ENCODE results near the gene ANKRD65.

DNA sequence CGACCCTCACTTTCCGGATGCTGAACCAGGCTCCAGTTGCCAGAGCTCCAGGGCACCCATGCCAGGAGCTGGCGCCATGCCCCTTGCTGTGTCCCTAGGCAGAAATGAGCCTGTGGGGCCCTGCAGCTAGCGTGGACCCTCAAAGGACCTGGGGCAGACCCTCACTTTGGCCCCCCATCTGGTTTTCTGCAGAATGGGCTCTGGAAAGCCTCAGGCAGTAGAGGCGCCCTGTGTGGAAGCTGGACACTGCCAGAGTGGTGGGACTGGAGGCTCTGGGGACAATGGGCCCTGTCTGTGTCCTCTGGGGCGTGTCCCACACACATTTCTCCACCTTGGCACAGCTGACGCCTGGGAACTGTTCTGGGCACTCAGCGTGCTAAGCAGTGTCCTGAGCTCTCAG is 39.8 kb downstream of the ANKRD65 start:
- no peak for TF ChIP-seq CTCF (conservative IDR thresholded peaks at IDR 0.05)
- no peak for TF ChIP-seq ZFX (IDR thresholded peaks at IDR 0.05)
